ENCODE results near the gene TMEM219. TPM values are rescaled to one million over a fixed set of nuclear protein-coding genes. Genes with fewer than 3 reads are reported as not detected.
A peak's percentile ranks its signal among the peaks of the same experiment; 100 is the strongest.
"Not testable (repeated sequence)": the region's sequence is repeated elsewhere in the genome, so short reads cannot be mapped to it uniquely, and the experiment has no call there.

TMEM219 gene
- total RNA-seq, 2 donors from 2014 or later = 149 to 174 TPM

DNA sequence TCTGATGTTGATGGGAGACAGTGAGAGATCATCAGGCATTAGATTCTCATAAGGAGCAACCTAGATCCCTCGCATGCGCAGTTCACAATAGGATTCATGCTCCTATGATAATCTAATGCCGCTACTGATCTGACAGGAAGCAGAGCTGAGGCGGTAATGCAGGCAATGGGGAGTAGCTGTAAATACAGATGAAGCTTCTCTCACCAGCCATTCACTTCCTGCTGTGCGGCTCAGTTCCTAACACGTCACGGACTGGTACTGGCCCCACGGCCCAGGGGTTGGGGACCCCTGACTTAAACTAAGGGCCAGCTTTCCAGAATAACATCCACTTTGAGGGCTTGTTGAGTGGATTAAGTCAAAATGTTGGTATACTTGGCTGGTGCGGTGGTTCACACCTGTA is 2.6 kb upstream of the TMEM219 start:
- intact Hi-C loops (cut with DNase I) = no loop called here
- Histone ChIP-seq H3K27ac (no peak overlapping the region), H3K27me3 (no peaks in the 10 kb centered on the region), H3K36me3 (no peaks in the 10 kb centered on the region), H3K4me1 (peaks cover 9% of the 10 kb centered on the region), H3K9me3 (no peaks in the 10 kb centered on the region), H3K4me3 (no peak overlapping the region), H3K9ac (ENCODE audit: low read depth in 2 of 2, low read length in 2 of 2) (no peak overlapping the region)
- TF ChIP-seq, protein P1, sequence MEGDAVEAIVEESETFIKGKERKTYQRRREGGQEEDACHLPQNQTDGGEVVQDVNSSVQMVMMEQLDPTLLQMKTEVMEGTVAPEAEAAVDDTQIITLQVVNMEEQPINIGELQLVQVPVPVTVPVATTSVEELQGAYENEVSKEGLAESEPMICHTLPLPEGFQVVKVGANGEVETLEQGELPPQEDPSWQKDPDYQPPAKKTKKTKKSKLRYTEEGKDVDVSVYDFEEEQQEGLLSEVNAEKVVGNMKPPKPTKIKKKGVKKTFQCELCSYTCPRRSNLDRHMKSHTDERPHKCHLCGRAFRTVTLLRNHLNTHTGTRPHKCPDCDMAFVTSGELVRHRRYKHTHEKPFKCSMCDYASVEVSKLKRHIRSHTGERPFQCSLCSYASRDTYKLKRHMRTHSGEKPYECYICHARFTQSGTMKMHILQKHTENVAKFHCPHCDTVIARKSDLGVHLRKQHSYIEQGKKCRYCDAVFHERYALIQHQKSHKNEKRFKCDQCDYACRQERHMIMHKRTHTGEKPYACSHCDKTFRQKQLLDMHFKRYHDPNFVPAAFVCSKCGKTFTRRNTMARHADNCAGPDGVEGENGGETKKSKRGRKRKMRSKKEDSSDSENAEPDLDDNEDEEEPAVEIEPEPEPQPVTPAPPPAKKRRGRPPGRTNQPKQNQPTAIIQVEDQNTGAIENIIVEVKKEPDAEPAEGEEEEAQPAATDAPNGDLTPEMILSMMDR (IDR thresholded peaks at IDR 0.05) = no peak
- no peak for DNase-seq

DNA sequence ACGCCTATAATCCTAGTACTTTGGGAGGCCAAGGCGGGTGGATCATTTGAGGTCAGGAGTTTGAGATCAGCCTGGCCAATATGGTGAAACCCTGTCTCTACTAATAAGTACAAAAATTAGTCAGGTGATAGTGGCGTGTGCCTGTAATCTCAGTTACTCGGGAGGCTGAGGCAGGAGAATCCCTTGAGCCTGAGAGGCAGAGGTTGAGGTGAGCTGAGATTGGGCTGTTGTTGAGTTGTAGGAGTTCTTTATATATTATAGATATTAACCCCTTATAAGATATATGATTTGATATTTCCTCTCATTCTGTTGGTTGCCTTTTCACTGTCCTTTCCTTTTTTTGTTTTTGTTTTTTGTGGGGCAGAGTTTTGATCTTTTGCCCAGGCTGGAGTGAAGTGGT is 2.1 kb upstream of the TMEM219 start:
- H3K9ac ChIP-seq (ENCODE audit: low read depth in 2 of 2, low read length in 2 of 2); H3K27ac ChIP-seq; H3K27me3 ChIP-seq; DNase-seq; H3K4me1 ChIP-seq; H3K9me3 ChIP-seq; intact Hi-C loops (cut with DNase I); H3K4me3 ChIP-seq; H3K36me3 ChIP-seq: not testable (repeated sequence)

DNA sequence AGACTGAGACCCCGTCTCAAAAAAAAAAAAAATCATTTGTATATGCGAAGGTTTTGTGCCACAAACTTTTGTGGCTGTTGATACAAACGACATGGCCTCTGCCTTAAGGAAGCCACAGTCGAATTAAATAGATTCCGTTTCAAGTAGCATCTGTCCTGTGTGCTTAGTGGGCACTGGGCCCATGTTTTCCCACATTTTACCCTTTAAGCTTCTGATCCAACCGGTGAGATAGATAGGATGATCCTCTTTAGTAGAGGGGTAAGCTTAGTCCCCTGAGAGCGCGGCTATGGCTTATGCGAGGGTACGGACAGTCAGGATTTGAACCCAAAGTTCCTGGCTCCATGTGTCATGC is 776 bp upstream of the TMEM219 start:
- peak overlapping the region; percentile 72 for H3K4me3 ChIP-seq
- intact Hi-C loops (cut with DNase I) = no loop called here
- TF ChIP-seq, protein P1 (IDR thresholded peaks at IDR 0.05) = no peak

DNA sequence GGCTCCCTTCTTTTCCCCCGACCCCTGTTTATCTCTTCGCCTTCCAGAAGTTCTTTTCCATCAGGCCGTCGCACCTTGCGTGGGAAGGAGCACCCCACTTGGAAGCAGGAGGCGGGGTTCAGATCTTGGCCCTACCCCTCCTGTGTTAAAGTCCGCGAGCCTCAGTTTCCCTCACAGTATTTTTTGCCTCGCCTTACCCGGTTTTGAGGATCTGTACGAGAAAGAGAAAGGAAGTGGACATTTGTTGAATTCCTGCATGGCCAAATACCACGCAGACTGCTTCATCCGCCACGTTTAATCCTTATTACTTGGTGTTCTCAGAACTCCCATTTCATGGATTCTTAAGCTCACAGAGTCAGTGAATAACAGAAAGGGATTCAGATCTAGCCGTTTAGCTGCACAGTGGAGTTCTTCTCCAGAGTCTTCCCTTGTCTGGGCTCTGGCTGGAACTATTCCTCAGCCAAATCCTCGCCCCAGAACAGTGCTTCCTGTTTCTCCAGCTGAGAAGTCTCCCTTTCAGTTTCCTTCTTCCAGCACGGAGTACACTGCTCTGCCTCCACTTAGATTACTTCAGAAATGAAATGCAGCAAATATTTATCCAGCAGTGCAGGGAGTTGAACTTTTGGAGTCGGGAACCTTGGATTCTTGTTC is 590 bp downstream of the TMEM219 start:
- Histone ChIP-seq H3K9ac (ENCODE audit: low read depth in 2 of 2, low read length in 2 of 2) (peak overlapping the region; percentile 91 to 97), H3K27me3 (no peaks in the 10 kb centered on the region), H3K27ac (peak overlapping the region; percentile 98), H3K4me1 (peaks cover 9% of the 10 kb centered on the region), H3K36me3 (no peaks in the 10 kb centered on the region), H3K9me3 (no peaks in the 10 kb centered on the region), H3K4me3 (peak overlapping the region; percentile 72)
- TF ChIP-seq, protein P1 (IDR thresholded peaks at IDR 0.05) = no peak
- peak; percentile 56 for DNase-seq
- intact Hi-C loops (cut with DNase I) = no loop called here

More for the DNA sequence above, 776 bp upstream of the TMEM219 start:
- DNase-seq = no peak
- peaks cover 9% of the 10 kb centered on the region for H3K4me1 ChIP-seq
- H3K9me3 ChIP-seq = no peaks in the 10 kb centered on the region
- peak overlapping the region; percentile 98 for H3K27ac ChIP-seq
- no peaks in the 10 kb centered on the region for H3K27me3 ChIP-seq
- H3K36me3 ChIP-seq = no peaks in the 10 kb centered on the region
- H3K9ac ChIP-seq (ENCODE audit: low read depth in 2 of 2, low read length in 2 of 2) = peak overlapping the region; percentile 91 to 97

DNA sequence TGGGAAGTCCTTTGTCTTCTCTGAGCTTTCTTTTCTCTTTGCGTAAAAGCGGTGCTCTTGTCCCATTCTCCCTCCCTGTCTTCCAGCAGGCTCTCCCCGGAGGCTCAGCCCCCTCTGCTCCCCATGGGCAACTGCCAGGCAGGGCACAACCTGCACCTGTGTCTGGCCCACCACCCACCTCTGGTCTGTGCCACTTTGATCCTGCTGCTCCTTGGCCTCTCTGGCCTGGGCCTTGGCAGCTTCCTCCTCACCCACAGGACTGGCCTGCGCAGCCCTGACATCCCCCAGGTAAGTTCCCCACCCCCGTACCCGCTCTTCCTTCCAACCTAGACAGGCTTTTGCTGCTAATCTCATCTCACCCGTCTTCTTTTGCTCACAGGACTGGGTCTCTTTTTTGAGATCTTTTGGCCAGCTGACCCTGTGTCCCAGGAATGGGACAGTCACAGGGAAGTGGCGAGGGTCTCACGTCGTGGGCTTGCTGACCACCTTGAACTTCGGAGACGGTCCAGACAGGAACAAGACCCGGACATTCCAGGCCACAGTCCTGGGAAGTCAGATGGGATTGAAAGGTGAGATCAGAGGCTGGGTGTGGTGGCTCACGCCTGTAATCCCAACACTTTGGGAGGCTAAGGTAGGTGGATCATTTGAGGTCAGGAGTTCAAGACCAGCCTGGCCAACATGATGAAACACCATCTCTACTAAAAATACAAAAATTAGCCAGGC is 1.3 kb downstream of the TMEM219 start:
- Histone ChIP-seq H3K27ac (peak overlapping the region; percentile 98), H3K9me3 (no peaks in the 10 kb centered on the region), H3K36me3 (no peaks in the 10 kb centered on the region), H3K9ac (ENCODE audit: low read depth in 2 of 2, low read length in 2 of 2) (peak overlapping the region; percentile 91 to 97), H3K27me3 (no peaks in the 10 kb centered on the region), H3K4me1 (peaks cover 9% of the 10 kb centered on the region), H3K4me3 (peak overlapping the region; percentile 72)
- TF ChIP-seq, protein P1 (IDR thresholded peaks at IDR 0.05) = no peak
- DNase-seq = no peak
- intact Hi-C loops (cut with DNase I) = no loop called here

DNA sequence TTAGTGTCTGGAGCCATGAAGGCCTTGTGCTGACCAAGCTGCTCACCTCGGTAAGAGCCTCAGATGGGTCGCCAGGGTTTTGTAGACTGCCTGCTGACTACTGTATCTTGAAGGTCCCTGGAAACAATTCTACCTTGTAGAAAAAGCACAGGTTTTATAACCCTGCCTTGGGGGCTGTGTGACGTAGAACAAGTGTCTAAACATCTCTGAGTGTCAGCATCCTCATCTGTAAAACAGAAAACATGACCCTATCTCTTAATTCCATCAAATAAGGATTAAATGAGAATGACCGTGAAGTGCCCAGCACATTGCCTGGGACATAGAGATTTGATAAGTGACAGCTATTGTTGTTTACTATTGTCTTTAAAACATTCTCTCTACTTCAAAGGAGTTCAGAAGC is 6.3 kb downstream of the TMEM219 start:
- H3K27ac ChIP-seq = no peak overlapping the region
- peaks cover 9% of the 10 kb centered on the region for H3K36me3 ChIP-seq
- no peaks in the 10 kb centered on the region for H3K27me3 ChIP-seq
- TF ChIP-seq, protein P1 (IDR thresholded peaks at IDR 0.05) = no peak
- H3K9me3 ChIP-seq = no peaks in the 10 kb centered on the region
- intact Hi-C loops (cut with DNase I) = no loop called here
- no peak overlapping the region for H3K9ac ChIP-seq (ENCODE audit: low read depth in 2 of 2, low read length in 2 of 2)
- peaks cover under 1% of the 10 kb centered on the region for H3K4me1 ChIP-seq
- DNase-seq = no peak
- no peak overlapping the region for H3K4me3 ChIP-seq
